ENCODE data around the gene DHX8.

GRCh38 chr17:43568506-43569082, 84.8 kb downstream of the DHX8 start:
- no peak for TF ChIP-seq CTCF (conservative IDR thresholded peaks at IDR 0.05; ENCODE audit: low read depth, low read length)
- no peak for TF ChIP-seq SMC3 (IDR thresholded peaks at IDR 0.05; ENCODE audit: low read depth, low read length)
- TF ChIP-seq USF2 (IDR thresholded peaks at IDR 0.05; ENCODE audit: low read depth, low read length) = no peak
- no peak for TF ChIP-seq RAD21 (IDR thresholded peaks at IDR 0.05; ENCODE audit: low read length)
- no peak for TF ChIP-seq CHD1 (IDR thresholded peaks at IDR 0.05; ENCODE audit: low read depth, low read length)
- no peak for TF ChIP-seq BHLHE40 (IDR thresholded peaks at IDR 0.05; ENCODE audit: low read depth, low read length)
- TF ChIP-seq ELK1 (IDR thresholded peaks at IDR 0.05; ENCODE audit: borderline replicate concordance, low read depth, low read length) = no peak
